HL-60 (cell line): ENCODE results near the gene COL19A1.

Source experiments
- DNase-seq, 2 experiments: peaks; one replicate each; pipeline ENCODE4 v3.0.0-alpha.2; 2010 to 2020; ENCODE audit warnings: low read depth in 1 of 2, low spot score in 1 of 2
- H3K27ac ChIP-seq: fragments of 250-450 bp; sonication (Bioruptor Pico); replicated peaks from 2 replicates; pipeline ENCODE4 v1.5.1; 2020; ENCODE audit warnings: mild to moderate bottlenecking, moderate library complexity
- H3K27me3 ChIP-seq: fragments of 250-450 bp; sonication (Bioruptor Pico); 2 replicates; pipeline ENCODE4 v1.5.1; 2021; ENCODE audit warnings: mild to moderate bottlenecking, moderate library complexity; ENCODE audit not compliant: insufficient read depth, poor library complexity, severe bottlenecking
- H3K4me3 ChIP-seq: replicated peaks from 2 replicates; pipeline ENCODE4 v1.5.1; 2011; ENCODE audit warnings: mild to moderate bottlenecking, control low read depth, low read length; ENCODE audit not compliant: insufficient read depth
- GABPA ChIP-seq: IDR thresholded peaks from 2 replicates; pipeline ENCODE4 v1.6.1; 2012; ENCODE audit warnings: low read depth
- POLR2AphosphoS5 ChIP-seq: IDR thresholded peaks from 2 replicates; pipeline ENCODE4 v1.6.1; 2012; ENCODE audit warnings: low read depth
- SPI1 ChIP-seq: IDR thresholded peaks from 2 replicates; pipeline ENCODE4 v1.6.1; 2012; ENCODE audit warnings: low read depth, mild to moderate bottlenecking, borderline replicate concordance
- TF ChIP-seq, protein P1 (sequence below): IDR thresholded peaks from 2 replicates; pipeline ENCODE4 v1.6.1; 2012; ENCODE audit warnings: low read depth; ENCODE audit not compliant: insufficient replicate concordance
- TF ChIP-seq, protein P2 (sequence below): IDR thresholded peaks from one replicate; pipeline ENCODE4 v1.5.1; 2011; ENCODE audit warnings: low read length, control low read depth, inconsistent platforms; ENCODE audit not compliant: insufficient read depth

The COL19A1 gene

DNA sequence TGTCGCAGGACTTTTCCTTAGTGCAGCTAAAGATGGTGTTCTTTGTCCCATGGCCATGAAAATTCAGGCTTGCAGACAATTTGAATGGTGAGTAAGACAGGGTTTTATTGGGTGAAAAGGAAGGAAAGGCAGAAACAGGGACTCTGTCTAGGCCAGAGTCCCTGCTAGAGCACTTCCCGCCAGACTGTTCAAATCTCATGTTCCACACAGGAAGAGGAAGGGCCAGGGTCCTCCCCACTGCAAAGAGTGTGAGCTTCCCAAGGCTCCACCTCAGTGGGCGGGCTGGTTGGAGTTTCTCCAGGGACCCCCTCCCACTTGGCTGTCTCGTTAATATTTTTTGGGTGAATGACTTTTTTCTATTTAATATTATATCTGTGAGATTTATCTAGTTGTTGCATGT, 29.0 kb downstream of the COL19A1 start:
- Histone ChIP-seq H3K4me3 (no peak overlapping the region), H3K27ac (peak overlapping the region; percentile 51), H3K27me3 (no peaks in the 10 kb centered on the region)
- DNase-seq: peak in 1 of 2 experiments; percentile 1
- no peak for TF ChIP-seq SPI1
- no peak for TF ChIP-seq POLR2AphosphoS5
- TF ChIP-seq, protein P1, sequence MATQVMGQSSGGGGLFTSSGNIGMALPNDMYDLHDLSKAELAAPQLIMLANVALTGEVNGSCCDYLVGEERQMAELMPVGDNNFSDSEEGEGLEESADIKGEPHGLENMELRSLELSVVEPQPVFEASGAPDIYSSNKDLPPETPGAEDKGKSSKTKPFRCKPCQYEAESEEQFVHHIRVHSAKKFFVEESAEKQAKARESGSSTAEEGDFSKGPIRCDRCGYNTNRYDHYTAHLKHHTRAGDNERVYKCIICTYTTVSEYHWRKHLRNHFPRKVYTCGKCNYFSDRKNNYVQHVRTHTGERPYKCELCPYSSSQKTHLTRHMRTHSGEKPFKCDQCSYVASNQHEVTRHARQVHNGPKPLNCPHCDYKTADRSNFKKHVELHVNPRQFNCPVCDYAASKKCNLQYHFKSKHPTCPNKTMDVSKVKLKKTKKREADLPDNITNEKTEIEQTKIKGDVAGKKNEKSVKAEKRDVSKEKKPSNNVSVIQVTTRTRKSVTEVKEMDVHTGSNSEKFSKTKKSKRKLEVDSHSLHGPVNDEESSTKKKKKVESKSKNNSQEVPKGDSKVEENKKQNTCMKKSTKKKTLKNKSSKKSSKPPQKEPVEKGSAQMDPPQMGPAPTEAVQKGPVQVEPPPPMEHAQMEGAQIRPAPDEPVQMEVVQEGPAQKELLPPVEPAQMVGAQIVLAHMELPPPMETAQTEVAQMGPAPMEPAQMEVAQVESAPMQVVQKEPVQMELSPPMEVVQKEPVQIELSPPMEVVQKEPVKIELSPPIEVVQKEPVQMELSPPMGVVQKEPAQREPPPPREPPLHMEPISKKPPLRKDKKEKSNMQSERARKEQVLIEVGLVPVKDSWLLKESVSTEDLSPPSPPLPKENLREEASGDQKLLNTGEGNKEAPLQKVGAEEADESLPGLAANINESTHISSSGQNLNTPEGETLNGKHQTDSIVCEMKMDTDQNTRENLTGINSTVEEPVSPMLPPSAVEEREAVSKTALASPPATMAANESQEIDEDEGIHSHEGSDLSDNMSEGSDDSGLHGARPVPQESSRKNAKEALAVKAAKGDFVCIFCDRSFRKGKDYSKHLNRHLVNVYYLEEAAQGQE: no peak
- TF ChIP-seq GABPA: no peak
- TF ChIP-seq, protein P2, sequence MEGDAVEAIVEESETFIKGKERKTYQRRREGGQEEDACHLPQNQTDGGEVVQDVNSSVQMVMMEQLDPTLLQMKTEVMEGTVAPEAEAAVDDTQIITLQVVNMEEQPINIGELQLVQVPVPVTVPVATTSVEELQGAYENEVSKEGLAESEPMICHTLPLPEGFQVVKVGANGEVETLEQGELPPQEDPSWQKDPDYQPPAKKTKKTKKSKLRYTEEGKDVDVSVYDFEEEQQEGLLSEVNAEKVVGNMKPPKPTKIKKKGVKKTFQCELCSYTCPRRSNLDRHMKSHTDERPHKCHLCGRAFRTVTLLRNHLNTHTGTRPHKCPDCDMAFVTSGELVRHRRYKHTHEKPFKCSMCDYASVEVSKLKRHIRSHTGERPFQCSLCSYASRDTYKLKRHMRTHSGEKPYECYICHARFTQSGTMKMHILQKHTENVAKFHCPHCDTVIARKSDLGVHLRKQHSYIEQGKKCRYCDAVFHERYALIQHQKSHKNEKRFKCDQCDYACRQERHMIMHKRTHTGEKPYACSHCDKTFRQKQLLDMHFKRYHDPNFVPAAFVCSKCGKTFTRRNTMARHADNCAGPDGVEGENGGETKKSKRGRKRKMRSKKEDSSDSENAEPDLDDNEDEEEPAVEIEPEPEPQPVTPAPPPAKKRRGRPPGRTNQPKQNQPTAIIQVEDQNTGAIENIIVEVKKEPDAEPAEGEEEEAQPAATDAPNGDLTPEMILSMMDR: no peak

DNA sequence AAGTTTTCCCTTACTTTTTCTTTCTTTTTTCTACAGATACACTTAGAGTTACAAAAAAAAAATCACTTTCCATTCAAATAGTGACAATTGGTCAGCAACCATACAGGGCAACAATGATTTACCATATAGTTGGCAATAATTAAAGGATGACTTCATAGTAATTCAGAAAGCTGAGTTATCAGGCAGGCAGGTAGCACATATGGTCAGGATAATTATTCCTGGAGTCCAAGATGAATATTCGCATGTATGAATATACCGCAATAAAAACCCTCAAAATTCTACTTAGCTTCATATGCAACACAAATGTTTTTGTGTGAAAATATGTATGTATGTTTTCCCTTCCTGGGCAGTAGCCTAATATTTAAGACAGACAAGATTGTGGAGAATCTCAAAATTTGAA, 34.5 kb downstream of the COL19A1 start:
- no peaks in the 10 kb centered on the region for H3K27me3 ChIP-seq
- TF ChIP-seq, protein P1: no peak
- TF ChIP-seq SPI1 (no peak), GABPA (no peak), POLR2AphosphoS5 (no peak)
- TF ChIP-seq, protein P2: no peak
- H3K4me3 ChIP-seq: no peak overlapping the region
- no peak overlapping the region for H3K27ac ChIP-seq
- DNase-seq: no peak

DNA sequence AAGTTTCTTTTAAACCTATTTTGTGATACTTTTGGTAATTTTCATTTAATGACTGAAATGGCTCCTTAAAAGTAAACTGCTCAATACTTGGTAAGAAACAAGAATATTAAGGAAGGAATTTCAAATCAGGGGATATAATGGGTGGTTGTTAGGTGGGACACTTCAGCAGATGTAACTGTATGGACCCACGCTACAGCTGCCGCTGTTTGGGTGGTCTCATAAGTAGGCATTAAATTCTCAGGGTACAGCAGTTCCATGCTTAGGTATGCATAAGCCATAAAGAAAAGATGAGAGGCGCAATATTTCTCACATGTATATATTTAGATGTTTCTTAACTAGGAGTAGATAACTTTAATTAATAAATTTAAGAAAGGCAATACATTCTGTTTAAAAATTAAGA, 35.0 kb downstream of the COL19A1 start:
- Histone ChIP-seq H3K4me3 (no peak overlapping the region), H3K27me3 (no peaks in the 10 kb centered on the region), H3K27ac (no peak overlapping the region)
- TF ChIP-seq SPI1 (no peak), GABPA (no peak), POLR2AphosphoS5 (no peak)
- TF ChIP-seq, protein P2: no peak
- TF ChIP-seq, protein P1: no peak
- DNase-seq: no peak
